Astrocyte of the hippocampus (primary cell): ENCODE measurements around the gene CABLES1.
"Not testable (repeated sequence)": the region's sequence is repeated elsewhere in the genome, so short reads cannot be mapped to it uniquely, and the experiment has no call there.

Experiments used
- DNase-seq: peaks from one replicate; pipeline ENCODE4 v3.0.0; 2011; ENCODE audit warnings: low read depth, low spot score

The CABLES1 gene

GRCh38 chr18:23142251-23142929 lies 7.1 kb downstream of the CABLES1 start:
- DNase-seq, result no peak

- DNase-seq, result no peak
These were observed 7.9 kb downstream of the CABLES1 start for GRCh38 chr18:23143016-23143814.

GRCh38 chr18:23143815-23144261 lies 8.6 kb downstream of the CABLES1 start:
- peak; percentile 59 for DNase-seq

GRCh38 chr18:23144640-23145039 lies 9.4 kb downstream of the CABLES1 start:
- no peak for DNase-seq

GRCh38 chr18:23145621-23146020 lies 10.3 kb downstream of the CABLES1 start:
- DNase-seq, result no peak

GRCh38 chr18:23146861-23147469 lies 11.7 kb downstream of the CABLES1 start:
- DNase-seq, result no peak

- DNase-seq, result no peak
These were observed 13.1 kb downstream of the CABLES1 start for GRCh38 chr18:23148382-23148781.

- DNase-seq, result no peak
These were observed 14.3 kb downstream of the CABLES1 start for GRCh38 chr18:23149570-23149969.

- DNase-seq, result no peak
These were observed 16.3 kb downstream of the CABLES1 start for GRCh38 chr18:23151414-23152099.

GRCh38 chr18:23154030-23154429 lies 18.7 kb downstream of the CABLES1 start:
- no peak for DNase-seq

GRCh38 chr18:23154823-23155500 lies 19.7 kb downstream of the CABLES1 start:
- DNase-seq, result no peak

GRCh38 chr18:23155537-23155936 lies 20.3 kb downstream of the CABLES1 start:
- no peak for DNase-seq

- DNase-seq, result no peak
These were observed 20.8 kb downstream of the CABLES1 start for GRCh38 chr18:23156134-23156533.

GRCh38 chr18:23158058-23158457 lies 22.8 kb downstream of the CABLES1 start:
- no peak for DNase-seq

- DNase-seq, result not testable (repeated sequence)
These were observed 23.6 kb downstream of the CABLES1 start for GRCh38 chr18:23158884-23159283.

GRCh38 chr18:23159344-23159743 lies 24.1 kb downstream of the CABLES1 start:
- no peak for DNase-seq

- no peak for DNase-seq
These were observed 27.2 kb downstream of the CABLES1 start for GRCh38 chr18:23162473-23162872.

- no peak for DNase-seq
These were observed 28.7 kb downstream of the CABLES1 start for GRCh38 chr18:23163786-23164533.

- DNase-seq, result no peak
These were observed 30.2 kb downstream of the CABLES1 start for GRCh38 chr18:23165271-23166068.
